Retina (tissue), 1 donor: Measurements from ENCODE around the gene KRTAP12-2.
"Not testable (repeated sequence)": the region's sequence is repeated elsewhere in the genome, so short reads cannot be mapped to it uniquely, and the experiment has no call there.

Experiments
- DNase-seq: peaks from one replicate; pipeline ENCODE4 v3.0.0-alpha.2; 2016

Gene KRTAP12-2

DNA sequence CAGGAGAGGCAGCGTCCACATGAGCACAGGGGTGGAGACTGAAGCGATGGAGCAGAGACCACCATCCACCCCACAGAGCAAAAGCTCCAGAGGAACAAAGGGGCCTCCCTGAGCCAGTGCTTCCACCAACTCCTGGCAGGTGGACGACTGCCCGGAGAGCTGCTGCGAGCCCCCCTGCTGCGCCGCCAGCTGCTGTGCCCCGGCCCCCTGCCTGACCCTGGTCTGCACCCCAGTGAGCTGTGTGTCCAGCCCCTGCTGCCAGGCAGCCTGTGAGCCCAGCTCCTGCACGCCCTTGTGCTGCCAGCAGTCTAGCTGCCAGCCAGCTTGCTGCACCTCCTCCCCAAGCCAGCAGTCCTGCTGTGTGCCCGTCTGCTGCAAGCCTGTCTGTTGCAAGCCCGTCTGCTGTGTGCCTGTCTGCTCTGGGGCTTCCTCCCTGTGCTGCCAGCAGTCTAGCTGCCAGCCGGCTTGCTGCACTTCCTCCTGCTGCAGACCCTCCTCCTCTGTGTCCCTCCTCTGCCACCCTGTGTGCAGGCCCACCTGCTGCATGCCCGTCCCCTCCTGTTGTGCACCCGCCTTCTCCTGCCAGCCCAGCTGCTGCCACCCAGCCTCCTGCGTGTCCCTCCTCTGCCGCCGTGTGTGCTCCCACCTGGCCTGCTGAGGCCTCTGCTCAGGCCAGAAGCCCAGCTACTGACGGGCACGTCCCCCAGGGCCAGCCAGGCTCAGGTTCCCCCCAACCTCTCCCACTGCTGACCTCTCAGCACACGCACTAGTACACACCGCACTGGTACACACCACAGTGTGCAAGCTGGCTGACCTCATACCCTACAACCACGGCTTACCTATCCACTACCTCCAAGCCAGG lies 35.6 kb upstream of the KRTAP12-2 start:
- DNase-seq, result no peak

DNA sequence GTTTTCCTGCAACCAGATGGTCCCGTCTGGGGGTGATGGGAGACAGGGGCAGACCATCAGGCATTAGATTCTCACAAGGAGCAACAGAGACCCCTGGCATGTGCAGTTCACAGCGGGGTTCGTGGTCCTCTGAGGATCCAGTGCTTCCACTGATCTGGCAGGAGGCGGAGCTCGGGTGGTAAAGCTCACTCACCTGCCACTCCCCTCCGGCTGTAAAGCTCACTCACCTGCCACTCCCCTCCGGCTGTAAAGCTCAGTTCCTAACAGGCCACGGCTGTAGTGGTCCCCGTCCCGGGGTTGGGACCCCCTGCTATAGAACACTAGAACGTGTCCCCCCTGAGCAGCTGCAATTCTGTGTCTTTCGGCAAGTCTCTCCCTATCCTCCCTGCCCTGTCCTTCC lies 34.8 kb upstream of the KRTAP12-2 start:
- no peak for DNase-seq

DNA sequence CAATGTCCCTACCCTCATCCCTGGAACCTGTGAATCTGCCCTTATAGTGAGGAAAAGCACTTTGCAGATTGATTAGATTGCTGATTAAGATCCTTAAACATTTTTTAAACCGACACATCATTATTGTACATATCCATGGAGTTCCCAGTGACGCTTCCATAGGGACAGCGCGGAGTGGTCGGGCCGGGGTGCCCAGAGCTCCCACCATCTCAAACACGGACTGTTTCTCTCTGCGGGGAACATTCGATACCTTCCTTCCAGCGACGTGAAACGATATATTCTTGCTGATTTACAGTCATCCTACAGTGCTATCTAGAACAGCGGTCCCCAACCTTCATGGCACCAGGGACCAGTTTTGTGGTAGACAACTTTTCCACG lies 34.3 kb upstream of the KRTAP12-2 start:
- no peak for DNase-seq

DNA sequence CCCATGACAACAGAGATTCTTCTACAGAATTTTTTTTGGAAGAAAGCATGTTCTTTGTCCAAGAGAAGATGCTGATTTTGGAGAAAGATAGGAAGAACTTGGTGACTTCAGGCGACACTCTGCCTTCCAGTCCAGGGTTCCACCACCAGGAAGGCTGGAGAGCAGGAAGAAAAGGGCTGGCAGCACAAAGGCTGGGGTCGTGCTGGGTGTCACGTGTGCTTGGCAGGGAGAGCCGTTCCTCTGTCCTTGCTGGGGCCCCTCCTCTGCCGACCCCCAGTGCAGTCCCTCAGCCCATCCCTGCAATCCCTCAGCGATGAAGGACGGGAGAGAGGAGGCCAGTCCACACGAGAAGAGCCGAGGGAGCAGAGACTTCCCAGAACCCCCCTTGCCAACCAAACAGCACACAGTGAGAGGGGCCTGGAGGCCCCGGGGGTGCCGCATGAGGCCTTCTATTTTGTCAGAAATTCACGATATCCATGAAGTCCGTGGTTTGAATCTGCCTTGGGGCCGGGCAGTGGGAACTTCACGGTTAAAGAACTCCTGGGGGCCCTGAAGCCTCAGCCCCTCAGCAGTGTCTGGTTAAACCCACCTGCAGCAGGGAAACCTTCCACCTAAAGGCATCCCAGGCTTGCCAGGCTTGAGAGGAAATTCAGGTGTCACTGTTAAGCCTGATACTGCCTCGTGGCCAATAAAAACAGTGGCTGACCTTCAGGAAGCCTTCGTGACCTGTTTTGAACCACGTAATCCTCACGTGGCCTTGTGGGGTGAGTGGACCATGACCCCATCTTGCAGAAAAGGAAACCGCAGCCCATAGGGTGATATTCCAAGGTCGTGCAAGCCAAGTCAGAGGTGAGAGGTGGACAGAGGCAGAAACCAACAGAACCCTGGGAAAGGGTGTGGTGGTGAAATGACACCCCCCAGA lies 33.6 kb upstream of the KRTAP12-2 start:
- DNase-seq, result peak; percentile 48

DNA sequence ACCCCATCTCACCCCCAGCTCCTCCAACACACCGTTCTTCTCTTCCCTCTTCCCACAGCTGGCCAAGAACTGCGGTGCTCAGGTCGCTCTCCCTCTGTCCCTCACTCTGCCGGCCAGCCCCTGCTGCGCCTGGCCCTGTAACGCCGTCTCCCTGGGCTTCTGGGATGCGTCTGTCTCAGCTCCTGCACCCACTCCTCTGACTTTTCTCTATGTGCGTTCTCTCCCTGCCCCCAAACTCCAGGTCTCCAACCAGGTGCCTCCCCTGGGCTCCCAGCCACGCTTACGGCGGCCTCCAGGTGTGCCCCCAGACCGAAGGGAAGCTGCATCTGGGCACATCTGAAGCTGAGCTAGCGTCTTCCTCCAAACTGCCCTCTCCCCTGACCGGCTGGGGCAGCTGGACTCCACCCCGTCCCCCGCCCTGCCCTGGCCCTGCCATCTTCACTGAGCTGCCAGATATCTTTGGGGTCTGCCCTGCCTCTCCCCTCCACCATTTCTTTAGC lies 32.8 kb upstream of the KRTAP12-2 start:
- no peak for DNase-seq

DNA sequence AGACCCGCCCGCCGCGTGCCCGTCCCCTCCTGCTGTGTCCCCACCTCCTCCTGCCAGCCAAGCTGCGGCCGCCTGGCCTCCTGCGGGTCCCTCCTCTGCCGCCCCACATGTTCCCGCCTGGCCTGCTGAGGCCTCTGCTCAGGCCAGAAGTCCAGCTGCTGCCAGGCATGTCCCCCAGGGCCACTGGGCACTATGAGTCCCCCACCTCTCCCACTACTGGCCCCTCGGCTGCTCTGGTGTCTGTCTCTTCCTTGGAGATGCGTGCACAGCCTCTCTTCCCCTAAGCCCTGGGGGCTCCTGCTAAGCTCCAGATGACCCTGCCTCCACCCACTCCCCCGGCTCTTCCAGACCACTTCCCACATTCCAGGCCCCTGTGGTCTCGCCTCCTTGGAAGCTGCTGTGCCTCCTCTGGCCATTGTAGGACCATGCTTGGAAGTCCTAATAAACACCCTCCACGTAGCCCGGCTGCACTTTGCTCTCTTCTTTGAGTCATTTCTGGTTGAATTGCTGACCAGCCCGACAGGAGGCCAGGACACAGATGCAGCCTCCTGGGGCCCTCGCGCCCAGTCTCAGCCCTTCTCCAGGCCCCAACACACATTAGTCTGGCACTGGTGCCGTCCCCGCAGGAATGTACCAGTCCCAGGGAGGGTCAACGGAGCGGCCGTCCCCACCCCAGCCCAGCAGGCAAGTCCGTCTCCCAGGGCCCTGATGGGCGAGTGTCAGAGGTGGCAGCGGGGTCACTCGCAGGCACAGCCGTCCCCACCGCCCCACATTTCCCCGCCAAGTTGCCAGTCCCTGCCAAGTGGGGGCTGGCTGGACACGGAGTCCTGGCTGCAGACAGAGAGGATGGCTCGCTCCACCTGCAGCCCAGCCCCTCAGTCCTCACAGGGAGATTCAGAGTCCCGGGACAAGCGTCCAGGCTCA lies 31.3 kb upstream of the KRTAP12-2 start:
- DNase-seq, result peak; percentile 74

DNA sequence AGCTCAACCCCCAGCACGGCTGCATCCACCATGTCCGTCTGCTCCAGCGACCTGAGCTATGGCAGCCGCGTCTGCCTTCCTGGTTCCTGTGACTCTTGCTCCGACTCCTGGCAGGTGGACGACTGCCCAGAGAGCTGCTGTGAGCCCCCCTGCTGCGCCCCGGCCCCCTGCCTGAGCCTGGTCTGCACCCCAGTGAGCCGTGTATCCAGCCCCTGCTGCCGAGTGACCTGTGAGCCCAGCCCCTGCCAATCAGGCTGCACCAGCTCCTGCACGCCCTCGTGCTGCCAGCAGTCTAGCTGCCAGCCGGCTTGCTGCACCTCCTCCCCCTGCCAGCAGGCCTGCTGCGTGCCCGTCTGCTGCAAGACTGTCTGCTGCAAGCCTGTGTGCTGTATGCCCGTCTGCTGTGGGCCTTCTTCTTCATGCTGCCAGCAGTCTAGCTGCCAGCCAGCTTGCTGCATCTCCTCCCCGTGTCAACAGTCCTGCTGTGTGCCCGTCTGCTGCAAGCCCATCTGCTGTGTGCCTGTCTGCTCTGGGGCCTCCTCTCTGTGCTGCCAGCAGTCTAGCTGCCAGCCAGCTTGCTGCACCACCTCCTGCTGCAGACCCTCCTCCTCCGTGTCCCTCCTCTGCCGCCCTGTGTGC lies 30.6 kb upstream of the KRTAP12-2 start, which contains the start of gene KRTAP10-12:
Gene KRTAP10-12 (plus strand): TSS at position 1 of the 639 bp plus-strand sequence. CDS start 30 bp downstream, at position 31.
- DNase-seq, result not testable (repeated sequence)

DNA sequence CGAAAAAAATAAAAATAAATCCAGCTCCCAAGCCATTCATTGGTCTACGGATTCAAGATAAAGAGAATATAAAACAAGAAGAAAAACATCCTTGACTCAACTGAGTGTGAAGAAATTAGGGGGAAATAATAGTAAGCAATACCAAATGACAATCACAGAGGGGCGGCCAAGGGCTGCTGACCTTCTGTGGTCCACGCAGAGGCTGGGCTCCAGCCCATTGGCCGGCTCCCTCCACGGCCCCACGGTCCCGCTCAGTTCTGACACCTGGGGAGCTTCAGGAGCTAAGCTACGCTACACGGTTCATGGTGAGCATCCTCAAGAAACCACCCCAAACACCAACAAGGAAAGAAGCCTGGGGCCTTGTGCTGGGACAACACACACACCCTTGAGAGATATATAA lies 29.8 kb upstream of the KRTAP12-2 start:
- DNase-seq, result no peak

DNA sequence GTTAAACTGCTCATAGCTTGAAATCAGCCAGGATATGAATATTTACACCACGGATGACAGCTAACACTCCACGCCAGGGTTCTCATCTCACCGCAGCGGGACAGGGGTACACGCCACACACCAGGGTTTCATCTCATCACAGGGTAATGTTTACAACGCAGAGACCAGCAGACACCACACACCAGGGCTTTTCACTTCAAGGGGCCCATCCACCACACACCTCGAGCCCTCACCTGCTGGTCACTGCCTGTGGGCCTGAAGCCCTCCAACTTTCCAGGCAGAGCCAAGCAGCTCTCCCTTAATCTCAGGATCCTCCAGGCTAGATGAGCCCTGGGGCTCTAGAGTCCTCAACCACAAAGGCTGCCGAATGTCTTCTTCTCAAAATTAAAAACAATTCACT lies 28.9 kb upstream of the KRTAP12-2 start:
- DNase-seq, result no peak

DNA sequence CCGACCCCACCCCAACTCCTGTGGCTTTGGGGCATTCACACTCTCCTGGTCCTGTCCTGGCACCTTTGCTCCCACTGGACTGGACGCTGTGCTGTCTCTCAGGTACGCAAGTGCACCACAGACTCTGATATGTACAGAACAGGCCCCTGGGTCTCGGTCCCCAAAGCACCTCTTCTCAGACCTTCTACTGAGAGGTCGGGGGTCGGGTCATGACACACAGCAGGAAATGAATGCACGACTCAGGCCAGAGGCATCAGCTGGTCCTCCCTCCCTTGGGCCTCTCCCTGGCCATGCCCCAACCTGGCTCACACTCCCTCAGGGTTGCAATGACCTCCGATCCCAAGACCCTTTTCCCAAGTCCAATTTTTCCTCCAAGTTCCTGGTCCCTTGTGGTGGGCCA lies 28.5 kb upstream of the KRTAP12-2 start:
- no peak for DNase-seq

DNA sequence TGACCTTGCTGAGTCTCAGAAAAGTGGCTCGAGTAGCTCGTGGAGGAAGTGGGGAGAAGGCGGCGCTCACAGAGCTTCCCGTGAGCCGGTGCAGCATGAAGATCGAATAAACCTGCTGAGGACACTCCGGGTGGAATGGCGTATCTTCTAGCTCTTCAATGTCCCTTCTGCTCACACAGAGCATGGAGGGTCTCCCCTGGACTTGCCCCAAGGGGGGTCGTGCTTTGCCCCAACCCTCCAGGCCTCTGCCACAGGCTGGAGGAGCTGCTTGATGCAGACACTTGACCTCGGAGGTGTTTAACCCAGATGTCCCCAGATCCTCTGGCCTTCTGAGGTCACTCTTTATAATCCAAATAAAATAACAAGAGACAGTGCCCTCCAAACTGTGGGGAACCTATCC lies 28.0 kb upstream of the KRTAP12-2 start:
- DNase-seq, result no peak

DNA sequence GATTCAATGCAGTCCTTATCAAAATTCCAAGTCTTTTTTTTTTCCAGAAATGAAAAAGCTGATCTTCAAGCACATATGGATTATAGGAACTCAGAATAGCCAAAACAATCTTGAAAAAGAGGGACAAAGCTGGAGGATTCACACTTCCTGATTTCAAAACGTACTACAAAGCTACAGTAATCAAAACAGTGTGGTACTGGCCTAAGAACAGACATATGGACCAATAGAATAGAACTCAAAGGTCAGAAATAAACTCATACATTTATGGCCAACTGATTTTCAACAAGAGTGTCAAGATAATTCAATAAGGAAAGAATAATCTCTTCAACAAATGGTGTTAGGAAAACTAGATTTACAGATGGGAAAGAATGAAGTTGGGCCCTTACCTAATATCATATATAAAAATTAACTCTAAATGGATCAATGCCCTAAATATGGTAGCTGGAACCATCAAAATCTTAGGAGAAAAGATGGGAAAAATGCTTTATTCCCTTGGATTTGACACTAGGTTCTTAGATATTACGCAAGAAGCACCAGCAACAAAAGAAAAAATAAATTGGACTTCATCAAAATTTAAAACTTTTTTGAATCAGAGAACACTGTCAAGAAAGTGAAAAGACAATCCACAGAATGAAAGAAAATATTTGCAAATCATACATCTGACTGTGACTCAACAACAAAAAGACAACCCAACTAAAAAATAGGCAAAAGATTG lies 26.2 kb upstream of the KRTAP12-2 start:
- no peak for DNase-seq

DNA sequence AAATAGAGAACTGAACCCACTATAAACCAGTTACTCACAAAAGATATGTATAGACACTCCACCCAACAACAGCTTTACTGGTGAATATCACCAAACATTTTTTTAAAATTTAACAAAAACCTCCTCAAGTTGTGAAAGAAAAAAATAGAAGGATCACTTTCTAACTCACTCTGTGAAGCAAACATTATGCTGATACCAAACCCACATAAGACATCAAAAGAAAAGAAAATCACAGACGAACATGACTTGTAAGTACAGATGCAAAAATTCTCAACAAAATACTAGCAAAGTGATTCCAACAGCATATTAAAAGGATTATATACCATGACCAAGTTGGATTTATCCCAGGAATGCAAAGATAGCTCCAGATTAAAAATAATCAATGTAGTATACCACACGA lies 25.0 kb upstream of the KRTAP12-2 start:
- no peak for DNase-seq

DNA sequence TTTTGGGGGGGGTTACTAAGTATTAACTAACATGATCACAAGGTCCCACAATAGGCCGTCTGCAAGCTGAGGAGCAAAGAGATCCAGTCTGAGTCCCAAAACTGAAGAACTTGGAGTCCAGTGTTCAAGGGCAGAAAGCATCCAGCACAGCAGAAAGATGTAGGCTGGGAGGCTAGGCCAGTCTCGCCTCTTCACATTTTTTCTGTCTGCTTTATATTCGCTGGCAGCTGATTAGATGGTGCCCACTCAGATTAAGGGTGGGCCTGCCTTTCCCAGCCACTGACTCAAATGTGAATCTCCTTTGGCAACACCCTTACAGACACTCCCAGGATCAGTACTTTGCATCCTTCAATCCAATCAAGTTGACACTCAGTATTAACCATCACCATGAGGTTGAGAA lies 23.0 kb upstream of the KRTAP12-2 start:
- DNase-seq, result not testable (repeated sequence)

DNA sequence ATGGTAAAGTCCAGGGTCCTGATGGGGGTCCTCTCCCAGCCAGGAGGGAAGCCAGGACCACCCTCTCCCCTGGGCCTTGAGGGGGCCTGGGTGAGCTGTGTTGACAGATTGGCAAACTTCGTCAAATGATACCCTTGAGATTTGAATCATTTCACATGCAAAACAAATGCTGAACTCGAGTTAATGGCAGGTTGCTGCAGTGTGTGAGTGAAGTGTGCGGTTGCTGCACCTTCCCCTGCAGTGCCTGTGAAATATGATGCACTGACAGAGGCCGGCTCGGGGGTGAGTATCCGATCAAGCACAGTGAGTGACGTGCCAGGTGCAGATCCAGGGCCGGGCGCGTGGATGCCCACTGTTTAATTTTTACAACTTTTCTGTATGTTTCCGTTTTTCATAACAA lies 20.9 kb upstream of the KRTAP12-2 start:
- DNase-seq, result no peak

DNA sequence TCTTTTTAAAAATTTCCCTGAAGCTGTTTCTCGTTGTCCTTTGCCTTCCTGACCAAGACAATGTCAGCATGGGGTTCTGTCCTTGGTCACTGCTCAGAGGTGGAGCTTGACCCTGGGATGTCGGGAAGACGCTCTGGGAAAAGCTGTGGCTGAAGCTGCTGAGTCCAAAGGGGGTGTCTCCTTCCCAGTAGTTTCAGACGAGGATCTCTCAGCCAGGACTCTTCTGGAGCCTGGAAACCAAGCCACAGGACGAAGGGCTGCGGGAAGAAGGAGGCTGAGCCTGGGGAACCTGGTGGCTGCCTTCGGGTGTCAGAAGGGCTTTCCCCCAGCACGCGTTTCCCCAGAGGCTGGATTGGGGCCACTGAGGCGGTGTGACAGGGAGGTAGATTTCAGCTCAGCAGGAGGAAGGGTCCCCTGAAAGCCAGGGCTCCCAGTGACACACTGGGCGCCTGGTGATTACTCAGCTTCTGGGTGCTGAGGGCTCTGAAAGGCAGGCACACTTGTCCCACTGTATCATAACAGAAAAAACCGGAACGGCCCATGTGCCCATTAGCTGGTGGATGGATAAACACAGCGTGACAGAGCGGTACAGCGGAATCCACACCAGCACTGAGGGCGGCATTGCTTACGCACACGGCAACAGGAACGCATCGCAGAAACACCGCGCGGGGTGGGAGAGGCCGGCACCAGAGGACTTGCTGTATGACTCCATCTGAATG lies 20.3 kb upstream of the KRTAP12-2 start:
- DNase-seq, result peak; percentile 65

DNA sequence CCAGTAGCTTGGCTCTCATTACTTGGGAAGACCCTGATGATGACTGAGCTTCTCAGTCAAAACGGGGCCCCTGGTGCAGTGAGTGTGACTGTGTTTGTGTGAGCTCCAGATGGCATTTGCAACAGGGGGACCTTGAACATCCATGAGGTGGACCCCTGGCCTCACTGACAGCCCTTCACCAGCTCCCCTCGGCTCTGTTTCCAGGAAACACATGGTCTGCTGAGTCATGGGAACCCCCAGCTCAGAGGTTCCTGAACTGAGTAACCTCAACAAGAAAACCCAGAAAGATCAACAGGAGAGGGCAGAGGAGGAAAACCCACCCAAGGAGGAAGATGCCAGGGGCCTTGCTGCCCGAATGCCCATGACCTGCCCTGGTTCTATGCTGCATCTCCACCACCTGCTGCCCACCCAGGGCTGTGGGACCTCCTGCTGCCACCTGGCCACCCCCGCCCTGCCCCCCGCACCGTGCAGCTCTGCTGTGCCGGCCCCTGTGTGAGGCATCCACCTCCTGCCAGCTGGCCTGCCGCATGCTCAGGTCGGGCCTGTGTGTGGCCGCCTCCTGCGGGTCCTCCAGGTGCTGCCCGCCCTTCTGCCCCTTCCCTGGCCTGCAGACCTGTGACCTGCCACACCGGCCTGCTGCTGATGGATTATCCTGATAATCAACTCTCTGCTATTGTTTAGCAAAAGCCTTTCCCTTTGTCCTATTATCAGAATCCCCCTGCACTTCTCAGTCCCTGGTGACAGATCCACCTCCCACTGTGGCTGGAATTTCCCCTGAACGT lies 19.5 kb upstream of the KRTAP12-2 start:
- no peak for DNase-seq

DNA sequence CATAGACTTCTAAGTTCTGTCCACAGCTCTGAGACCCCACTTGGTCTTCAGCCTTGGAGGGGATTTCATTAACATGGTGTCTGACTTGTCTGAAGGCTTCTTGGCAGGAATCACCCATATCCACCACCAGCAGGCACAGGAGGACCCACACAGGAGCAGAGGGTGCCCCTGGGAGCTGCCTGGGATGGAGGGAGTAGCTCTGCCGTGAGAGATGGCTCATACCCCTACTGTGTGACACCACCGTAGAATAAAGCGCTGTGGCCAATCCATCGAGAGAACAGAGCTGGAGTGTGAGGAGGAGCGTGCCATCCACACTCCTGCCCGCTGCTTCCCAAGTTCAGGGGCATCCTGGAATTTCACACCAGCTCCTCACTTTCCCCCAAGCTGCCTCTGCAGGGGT lies 18.3 kb upstream of the KRTAP12-2 start:
- not testable (repeated sequence) for DNase-seq

DNA sequence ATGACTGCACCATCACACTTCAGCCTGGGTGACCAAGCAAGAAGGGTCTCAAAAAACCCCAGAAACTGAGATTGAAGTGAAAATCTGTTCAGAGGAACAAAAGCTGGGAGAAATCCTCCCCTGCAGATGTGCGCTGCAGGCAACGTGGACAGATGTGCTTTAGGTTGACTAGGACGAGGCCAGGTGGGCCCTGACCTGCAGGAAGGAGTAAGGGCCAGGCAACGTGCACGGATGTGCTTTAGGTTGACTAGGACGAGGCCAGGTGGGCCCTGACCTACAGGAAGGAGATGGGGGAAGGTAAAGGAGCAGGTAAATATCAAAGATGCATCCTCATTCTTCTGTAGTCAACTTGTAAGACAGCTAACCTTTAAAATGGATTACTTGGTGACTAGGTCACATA lies 17.8 kb upstream of the KRTAP12-2 start:
- DNase-seq, result no peak

DNA sequence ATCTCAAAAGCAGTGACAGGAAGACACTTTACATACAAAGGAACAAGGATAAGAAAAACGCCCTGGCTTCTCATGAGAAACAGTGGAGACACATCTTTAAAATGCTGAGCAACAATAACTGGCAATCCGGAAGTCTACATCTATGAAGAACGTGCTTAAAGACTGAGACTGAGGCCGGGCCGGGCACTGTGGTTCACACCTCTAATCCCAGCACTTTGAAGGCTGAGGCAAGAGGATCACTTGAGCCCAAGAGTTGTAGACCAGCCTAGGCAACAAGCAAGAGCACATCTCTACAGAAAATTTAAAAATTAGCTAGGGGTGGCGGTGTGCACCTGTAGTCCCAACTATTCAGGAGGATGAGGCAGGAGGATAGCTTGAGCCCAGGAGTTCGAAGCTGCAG lies 17.4 kb upstream of the KRTAP12-2 start:
- DNase-seq, result no peak
